HG03378 (cell line): Measurements from ENCODE around the gene KANSL3.

ENCODE experiments used
- ATAC-seq: cut with Tn5 transposase; IDR thresholded peaks from one replicate; pipeline ENCODE4 v1.9.1; 2021; ENCODE audit warnings: mild to moderate bottlenecking, moderate library complexity; ENCODE audit not compliant: unreplicated experiment

The KANSL3 gene

DNA sequence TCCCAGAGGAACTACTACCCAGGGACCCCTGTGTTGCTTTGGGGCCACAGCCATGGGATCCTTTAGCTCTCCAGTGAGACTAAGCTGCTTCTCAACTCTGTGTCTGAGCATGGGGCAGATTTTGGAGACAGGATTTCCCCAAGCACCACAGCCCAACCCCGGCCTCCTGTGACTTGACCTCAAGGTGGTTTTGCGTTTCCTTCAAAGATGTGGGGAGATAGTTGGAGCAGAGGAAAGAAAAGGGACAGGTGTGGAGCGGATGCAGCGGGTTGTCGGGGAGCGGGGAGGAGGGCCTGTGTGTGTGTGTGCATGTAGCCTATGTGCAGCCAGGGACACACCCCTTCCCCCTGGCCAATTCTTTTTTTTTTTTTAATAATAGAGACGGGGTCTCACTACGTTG, 91.3 kb downstream of the KANSL3 start:
- no peak for ATAC-seq

DNA sequence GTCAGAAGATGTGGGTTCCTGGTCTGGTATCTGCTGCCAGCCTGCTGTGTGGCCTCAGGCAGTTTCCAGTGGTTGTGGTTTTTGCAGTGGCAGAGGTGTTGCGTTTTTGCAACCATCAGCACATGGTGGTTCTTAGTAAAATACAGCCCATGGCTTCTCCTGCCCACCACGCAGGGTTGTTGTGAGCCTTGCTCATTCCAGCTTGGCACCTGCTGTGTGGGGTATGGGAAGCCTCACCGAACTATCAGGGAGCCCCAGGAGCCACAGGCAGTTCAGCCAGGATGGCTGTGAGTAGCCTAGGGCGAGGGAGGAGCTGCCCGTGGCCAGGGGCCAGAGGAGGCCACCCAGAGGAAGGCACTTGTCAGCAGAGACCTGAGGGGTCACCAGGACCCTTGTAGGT, 91.8 kb downstream of the KANSL3 start:
- ATAC-seq = no peak
